ENCODE data around the gene TEC. TPM values are rescaled to one million over a fixed set of nuclear protein-coding genes. Genes with fewer than 3 reads are reported as not detected.

The TEC gene
- polyA plus RNA-seq, 1 donor (not counting 4 experiments of a cell fraction or from before 2014, with no cell fraction given) = 0.39 TPM

DNA sequence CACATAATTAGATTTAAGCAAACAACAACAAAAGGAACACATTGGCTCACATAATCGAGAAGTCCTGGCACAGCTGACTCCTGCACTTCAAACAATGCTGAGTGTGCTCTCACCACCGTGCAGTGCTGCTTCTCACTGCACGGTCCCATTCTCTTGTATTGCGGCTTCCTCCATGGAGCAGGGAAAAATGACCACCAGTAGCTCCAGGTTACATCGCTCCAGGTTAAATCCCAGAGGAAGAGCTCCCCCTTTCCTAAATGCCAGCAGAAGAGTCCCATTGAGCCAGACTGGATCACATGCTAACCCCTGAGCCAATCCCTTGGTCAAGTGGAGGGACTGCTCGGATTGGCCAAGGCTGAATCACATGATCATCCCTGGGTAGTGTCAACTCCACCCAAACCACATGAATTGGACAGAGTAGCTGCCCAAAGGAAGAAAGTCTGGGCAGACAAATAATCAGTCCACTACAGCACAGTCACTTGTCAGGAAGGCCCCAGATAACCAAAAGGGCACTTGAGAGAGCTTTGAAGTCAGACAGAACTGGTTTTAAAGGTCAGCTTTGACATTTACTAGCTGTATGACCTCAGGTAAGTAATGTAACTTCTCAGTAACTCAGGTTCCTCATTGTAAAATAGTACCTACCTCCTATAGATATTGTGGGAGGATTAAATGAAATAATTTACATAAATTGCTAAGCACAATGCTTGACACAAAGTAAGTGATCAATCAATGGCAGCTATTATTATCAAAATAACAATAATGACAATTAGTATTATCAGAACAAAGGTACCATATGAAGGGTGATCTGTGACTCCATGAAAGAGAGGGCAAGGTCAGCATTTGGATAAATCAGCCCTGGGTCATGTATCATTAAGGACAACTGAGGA is 14.3 kb downstream of the TEC start:
- Histone ChIP-seq H3K27ac (ENCODE audit: control insufficient read depth, insufficient read depth, low read length) (no peak overlapping the region), H3K9me1 (ENCODE audit: control insufficient read depth, extremely low read depth, insufficient read depth, low read length) (no peaks in the 10 kb centered on the region), H3K4me1 (ENCODE audit: control insufficient read depth, extremely low read depth, insufficient read depth, low read length) (no peaks in the 10 kb centered on the region), H3K79me2 (ENCODE audit: control insufficient read depth, insufficient read depth, low read length) (no peaks in the 10 kb centered on the region), H3K4me3 (ENCODE audit: control insufficient read depth in 2 of 3, extremely low read depth in 1 of 3, insufficient read depth in 2 of 3, low read depth in 1 of 3, low read length in 3 of 3) (no peak overlapping the region), H3K9me3 (ENCODE audit: control insufficient read depth, low read depth, low read length) (no peaks in the 10 kb centered on the region), H3K27me3 (ENCODE audit: control insufficient read depth, extremely low read depth, insufficient read depth, low read length) (no peaks in the 10 kb centered on the region), H2AFZ (ENCODE audit: control insufficient read depth, low read length) (no peak overlapping the region), H3K9ac (ENCODE audit: control insufficient read depth, extremely low read depth, insufficient read depth, low read length) (no peak overlapping the region), H3K4me2 (ENCODE audit: control insufficient read depth, extremely low read depth, insufficient read depth, low read depth, low read length) (no peak overlapping the region), H3K36me3 (ENCODE audit: control insufficient read depth in 2 of 2, extremely low read depth in 1 of 2, insufficient read depth in 2 of 2, low read length in 2 of 2) (no peaks in the 10 kb centered on the region), H4K20me1 (ENCODE audit: control insufficient read depth, extremely low read depth, insufficient read depth, low read length) (no peaks in the 10 kb centered on the region)
- no peak for TF ChIP-seq EZH2 (IDR thresholded peaks at IDR 0.05; ENCODE audit: low read length)
- TF ChIP-seq, protein P1, sequence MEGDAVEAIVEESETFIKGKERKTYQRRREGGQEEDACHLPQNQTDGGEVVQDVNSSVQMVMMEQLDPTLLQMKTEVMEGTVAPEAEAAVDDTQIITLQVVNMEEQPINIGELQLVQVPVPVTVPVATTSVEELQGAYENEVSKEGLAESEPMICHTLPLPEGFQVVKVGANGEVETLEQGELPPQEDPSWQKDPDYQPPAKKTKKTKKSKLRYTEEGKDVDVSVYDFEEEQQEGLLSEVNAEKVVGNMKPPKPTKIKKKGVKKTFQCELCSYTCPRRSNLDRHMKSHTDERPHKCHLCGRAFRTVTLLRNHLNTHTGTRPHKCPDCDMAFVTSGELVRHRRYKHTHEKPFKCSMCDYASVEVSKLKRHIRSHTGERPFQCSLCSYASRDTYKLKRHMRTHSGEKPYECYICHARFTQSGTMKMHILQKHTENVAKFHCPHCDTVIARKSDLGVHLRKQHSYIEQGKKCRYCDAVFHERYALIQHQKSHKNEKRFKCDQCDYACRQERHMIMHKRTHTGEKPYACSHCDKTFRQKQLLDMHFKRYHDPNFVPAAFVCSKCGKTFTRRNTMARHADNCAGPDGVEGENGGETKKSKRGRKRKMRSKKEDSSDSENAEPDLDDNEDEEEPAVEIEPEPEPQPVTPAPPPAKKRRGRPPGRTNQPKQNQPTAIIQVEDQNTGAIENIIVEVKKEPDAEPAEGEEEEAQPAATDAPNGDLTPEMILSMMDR (optimal IDR thresholded peaks at IDR 0.05 in 1 of 3, IDR thresholded peaks at IDR 0.05 in 1 of 3, conservative IDR thresholded peaks at IDR 0.05 in 1 of 3; ENCODE audit: extremely low read depth in 1 of 3, insufficient read depth in 2 of 3, low read length in 3 of 3) = no peak
- no peak for DNase-seq (ENCODE audit: low read depth, low spot score)
- FAIRE-seq = no peak
- dilution Hi-C loops (cut with MboI; ENCODE audit: extremely low pct_ligation_motif_present, low sequenced_read_pairs) = no loop called here

DNA sequence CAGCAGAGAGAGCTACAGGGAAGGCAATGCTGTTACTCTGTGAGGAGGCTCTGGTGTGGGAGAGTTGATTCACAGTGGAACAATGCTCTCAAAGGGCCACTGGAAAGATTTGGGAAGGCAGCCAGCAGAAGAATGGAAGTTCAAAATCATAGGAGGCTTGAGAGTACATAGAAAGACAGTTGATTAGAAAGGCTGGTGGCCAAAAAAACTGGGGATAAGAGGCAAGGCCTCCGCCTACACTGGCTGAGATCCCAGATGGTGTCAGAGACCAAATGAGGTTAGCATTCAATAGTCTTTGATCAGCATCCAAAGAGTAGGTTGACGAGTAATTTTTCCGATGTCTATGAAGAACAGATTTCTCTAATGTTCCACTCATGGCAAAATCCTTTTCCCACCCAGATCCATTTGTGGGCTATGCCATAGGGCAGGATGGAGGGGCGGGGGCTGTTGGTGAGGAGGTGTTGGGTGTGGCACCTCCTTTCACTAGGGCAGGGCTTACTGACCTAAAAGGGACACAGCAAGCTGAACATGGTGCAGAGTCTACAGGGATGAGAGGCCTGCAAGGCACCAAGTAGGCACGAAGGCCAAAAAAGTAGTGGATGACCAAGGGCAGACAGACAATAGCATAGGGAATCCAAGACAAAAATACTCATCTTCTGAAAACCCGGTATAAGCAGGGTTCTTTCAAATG is 15.1 kb downstream of the TEC start:
- Histone ChIP-seq H3K79me2 (ENCODE audit: control insufficient read depth, insufficient read depth, low read length) (no peaks in the 10 kb centered on the region), H2AFZ (ENCODE audit: control insufficient read depth, low read length) (no peak overlapping the region), H4K20me1 (ENCODE audit: control insufficient read depth, extremely low read depth, insufficient read depth, low read length) (no peaks in the 10 kb centered on the region), H3K9me3 (ENCODE audit: control insufficient read depth, low read depth, low read length) (no peaks in the 10 kb centered on the region), H3K36me3 (ENCODE audit: control insufficient read depth in 2 of 2, extremely low read depth in 1 of 2, insufficient read depth in 2 of 2, low read length in 2 of 2) (no peaks in the 10 kb centered on the region), H3K4me2 (ENCODE audit: control insufficient read depth, extremely low read depth, insufficient read depth, low read depth, low read length) (no peak overlapping the region), H3K27me3 (ENCODE audit: control insufficient read depth, extremely low read depth, insufficient read depth, low read length) (no peaks in the 10 kb centered on the region), H3K4me3 (ENCODE audit: control insufficient read depth in 2 of 3, extremely low read depth in 1 of 3, insufficient read depth in 2 of 3, low read depth in 1 of 3, low read length in 3 of 3) (no peak overlapping the region), H3K9ac (ENCODE audit: control insufficient read depth, extremely low read depth, insufficient read depth, low read length) (no peak overlapping the region), H3K27ac (ENCODE audit: control insufficient read depth, insufficient read depth, low read length) (no peak overlapping the region), H3K4me1 (ENCODE audit: control insufficient read depth, extremely low read depth, insufficient read depth, low read length) (no peaks in the 10 kb centered on the region), H3K9me1 (ENCODE audit: control insufficient read depth, extremely low read depth, insufficient read depth, low read length) (no peaks in the 10 kb centered on the region)
- dilution Hi-C loops (cut with MboI; ENCODE audit: extremely low pct_ligation_motif_present, low sequenced_read_pairs) = no loop called here
- TF ChIP-seq, protein P1 (optimal IDR thresholded peaks at IDR 0.05 in 1 of 3, IDR thresholded peaks at IDR 0.05 in 1 of 3, conservative IDR thresholded peaks at IDR 0.05 in 1 of 3; ENCODE audit: extremely low read depth in 1 of 3, insufficient read depth in 2 of 3, low read length in 3 of 3) = no peak
- TF ChIP-seq EZH2 (IDR thresholded peaks at IDR 0.05; ENCODE audit: low read length) = no peak
- peak; percentile 59 for FAIRE-seq
- DNase-seq (ENCODE audit: low read depth, low spot score) = no peak

Data from keratinocyte (primary cell).